GM21367 (cell line): ENCODE measurements around the gene NPPA.

Experiments
- ATAC-seq: cut with Tn5 transposase; IDR thresholded peaks from one replicate; pipeline ENCODE4 v1.9.1; 2021; ENCODE audit not compliant: unreplicated experiment

Gene NPPA

GRCh38 chr1:11874624-11875023 is 27.0 kb upstream of the NPPA start:
- ATAC-seq = no peak

GRCh38 chr1:11874258-11874562 is 26.6 kb upstream of the NPPA start:
- ATAC-seq = no peak

DNA sequence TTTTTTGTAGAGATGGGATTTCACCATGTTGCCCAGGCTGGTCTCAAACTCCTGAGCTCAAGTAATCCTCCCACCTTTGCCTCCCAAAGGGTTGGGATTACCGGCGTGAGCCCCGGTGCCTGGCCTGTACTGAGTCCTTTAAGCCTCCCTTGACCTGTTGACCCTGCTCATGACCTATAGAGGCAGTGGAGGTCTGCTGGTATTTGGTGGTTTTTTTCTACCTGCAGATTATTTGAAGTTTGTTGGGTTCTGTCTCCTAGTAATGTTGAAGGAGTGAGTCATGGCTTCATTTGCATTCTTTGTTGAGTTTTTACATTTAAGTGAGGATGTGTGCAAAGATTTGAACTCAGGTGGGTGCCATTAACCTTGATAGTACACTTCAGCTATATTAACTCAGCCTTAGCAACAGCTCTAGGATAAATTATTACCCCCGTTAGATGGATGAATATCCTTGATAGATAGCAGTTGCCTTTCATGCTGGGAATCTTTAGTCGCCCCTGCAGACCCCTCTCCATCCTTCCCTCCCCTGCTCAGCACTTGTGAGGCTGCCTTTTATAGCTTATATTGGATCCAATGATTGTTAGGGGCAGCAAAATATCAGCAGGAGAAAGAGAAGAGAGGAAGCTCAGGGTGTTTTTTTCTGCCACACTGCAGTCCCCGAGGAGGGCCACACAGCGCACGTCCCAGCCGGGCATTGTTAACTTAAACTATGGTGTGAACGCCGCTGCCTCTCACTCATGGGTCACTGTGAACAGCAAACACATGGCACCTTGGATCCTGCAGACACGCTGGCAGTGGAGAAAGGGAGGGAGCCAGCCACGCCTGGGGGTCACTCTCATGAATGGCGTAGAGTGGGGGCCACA is 26.0 kb upstream of the NPPA start:
- no peak for ATAC-seq

DNA sequence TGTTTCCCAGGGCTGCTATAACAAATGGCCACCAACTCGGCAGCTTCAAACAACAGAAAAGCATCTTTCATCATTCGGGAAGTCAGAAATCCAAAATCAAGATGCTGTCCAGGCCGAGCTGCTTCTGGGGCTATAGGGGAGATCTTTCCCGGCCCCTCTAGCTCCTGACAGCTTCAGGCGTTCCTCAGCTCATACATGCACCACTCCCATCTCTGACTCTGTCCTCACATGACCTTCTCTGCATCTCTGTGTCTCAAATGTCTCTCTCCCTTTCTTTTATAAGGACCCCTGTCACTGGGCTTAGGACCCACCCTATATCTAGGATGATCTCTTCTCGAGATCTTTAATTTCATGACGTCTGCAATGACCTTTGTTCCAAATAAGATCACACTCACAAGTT is 25.0 kb upstream of the NPPA start:
- no peak for ATAC-seq

DNA sequence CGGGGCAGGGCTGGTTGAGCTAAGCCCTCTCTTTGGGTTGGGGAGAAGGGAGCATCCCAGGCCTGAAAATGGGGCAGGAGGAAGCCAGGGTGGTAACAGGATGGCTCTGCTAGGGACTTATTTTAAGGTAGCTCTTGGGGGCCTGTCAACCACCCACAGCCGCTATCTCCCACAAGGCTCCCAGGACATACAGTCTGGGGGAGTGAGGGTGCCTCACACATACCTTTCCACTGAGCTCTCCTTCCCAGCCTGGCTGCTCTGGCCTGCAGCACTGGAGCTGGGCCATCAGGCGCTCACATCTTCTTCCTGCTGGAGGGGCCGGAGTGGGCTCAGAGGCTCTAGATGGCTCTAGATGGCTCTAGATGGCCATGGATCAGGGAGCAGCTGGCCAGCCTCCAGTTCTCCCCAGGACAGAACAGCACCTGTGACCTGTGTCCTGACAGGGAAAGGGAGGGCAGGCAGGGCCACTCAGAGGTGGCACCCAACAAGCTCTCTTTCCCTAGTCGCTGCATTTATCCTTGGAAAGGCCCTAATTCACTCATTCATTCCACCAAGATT is 22.1 kb upstream of the NPPA start:
- no peak for ATAC-seq

- ATAC-seq = no peak
These were observed 21.5 kb upstream of the NPPA start for GRCh38 chr1:11869104-11869503.

DNA sequence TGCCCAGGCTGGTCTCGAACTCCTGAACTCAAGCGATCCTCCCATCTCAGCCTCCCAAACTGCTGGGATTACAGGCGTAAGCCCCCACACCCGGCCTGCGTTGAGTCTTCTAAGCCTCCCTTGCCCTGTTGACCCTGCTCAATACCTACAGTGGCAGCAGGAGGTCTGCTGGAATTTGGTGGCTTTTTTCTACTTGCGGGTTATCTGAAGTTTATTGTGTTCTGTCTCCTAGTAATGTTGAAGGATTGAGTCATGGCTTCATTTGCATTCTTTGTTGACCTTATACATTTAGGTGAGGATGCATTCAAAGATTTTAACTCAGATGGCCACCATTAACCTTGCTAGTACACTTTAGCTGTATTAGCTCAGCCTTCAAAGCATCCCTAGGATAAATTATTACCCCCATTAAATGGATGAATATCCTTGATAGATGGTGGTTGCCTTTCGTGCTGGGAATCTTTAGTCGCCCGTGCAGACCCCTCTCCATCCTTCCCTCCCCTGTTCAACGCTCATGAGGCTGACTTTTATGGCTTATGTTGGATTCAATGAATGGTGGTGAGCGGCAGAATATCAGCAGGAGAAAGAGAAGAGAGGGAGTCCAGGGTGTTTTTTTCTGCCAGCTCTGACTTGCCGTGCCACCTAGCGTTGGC is 20.9 kb upstream of the NPPA start:
- no peak for ATAC-seq

DNA sequence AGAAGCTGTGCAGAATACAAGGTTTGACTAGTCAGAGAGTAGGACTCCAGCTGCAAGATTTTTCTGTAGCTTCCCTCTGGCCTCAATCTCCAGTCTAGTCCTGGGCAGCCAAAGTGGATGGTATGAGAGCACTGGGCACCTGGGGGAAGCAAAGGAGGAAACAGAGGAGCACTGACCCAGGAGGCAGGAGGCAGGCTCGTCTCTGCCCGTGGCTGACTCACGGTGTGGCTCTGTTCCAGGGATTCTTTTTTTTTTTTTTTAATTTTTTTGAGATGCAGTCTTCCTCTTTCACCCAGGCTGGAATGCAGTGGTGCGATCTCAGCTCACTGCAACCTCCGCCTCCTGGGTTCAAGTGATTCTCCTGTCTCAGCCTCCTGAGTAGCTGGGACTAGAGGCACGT is 15.3 kb upstream of the NPPA start:
- no peak for ATAC-seq

GRCh38 chr1:11860587-11860986 is 13.0 kb upstream of the NPPA start:
- ATAC-seq = no peak

- no peak for ATAC-seq
These were observed 12.5 kb upstream of the NPPA start for GRCh38 chr1:11860083-11860482.

DNA sequence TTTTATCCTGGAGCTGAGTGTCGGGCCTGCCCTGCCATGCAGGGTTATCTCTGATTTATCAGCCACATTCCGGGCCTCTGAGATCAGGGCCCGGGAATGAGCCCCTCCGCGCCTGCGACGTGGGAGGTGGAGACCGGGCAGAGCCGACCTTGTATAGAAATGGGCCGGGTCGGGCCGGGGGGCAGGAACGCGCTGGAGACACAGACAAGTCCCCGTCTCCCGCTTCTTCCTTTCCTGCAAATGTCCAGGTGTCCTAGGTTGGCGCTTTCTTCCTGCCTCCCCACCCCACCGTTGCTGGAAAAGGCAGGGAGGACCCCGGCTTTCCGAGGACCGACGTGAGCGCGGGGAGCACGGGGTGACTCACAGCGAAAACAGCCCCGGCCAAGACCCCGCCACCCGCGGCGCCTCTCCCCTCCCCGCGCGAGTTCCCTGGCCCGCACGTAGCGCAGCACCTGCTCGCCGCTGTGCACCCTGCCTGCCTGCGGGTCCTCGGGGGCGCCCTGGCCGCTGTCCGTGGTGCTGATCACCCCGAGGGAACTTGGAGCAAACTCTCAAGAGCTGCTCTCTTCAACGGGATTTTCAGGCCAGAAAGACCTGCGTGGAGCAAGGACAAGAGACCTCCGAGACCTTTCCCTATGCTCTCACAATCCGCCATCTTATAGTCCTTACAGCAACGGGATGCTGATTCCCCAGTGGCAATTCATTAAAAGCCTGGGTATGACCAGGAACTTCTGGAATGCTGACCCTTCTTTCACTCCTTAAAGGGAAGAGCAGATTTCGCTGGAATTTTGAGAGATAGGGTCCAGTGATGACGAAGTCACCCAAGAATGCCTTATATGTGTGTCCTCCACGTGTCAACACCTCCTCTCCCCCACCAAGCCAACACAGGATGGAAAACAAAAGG is 11.6 kb upstream of the NPPA start:
- no peak for ATAC-seq

- ATAC-seq = no peak
These were observed 11.0 kb upstream of the NPPA start, which contains the start of gene NPPB for GRCh38 chr1:11858613-11858967. TSS of gene NPPB (minus strand) at chr1:11858945. CDS start at chr1:11858833, 112 bp downstream.

GRCh38 chr1:11858158-11858557 is 10.6 kb upstream of the NPPA start:
- ATAC-seq = no peak

- no peak for ATAC-seq
These were observed 9.7 kb upstream of the NPPA start for GRCh38 chr1:11857164-11857851.

GRCh38 chr1:11856698-11857097 is 9.1 kb upstream of the NPPA start:
- no peak for ATAC-seq

GRCh38 chr1:11855430-11855829 is 7.8 kb upstream of the NPPA start:
- ATAC-seq = no peak

GRCh38 chr1:11854519-11854918 is 6.9 kb upstream of the NPPA start:
- no peak for ATAC-seq

- no peak for ATAC-seq
These were observed 3.6 kb upstream of the NPPA start for GRCh38 chr1:11851180-11851579.

GRCh38 chr1:11850156-11850555 is 2.6 kb upstream of the NPPA start:
- ATAC-seq = no peak

DNA sequence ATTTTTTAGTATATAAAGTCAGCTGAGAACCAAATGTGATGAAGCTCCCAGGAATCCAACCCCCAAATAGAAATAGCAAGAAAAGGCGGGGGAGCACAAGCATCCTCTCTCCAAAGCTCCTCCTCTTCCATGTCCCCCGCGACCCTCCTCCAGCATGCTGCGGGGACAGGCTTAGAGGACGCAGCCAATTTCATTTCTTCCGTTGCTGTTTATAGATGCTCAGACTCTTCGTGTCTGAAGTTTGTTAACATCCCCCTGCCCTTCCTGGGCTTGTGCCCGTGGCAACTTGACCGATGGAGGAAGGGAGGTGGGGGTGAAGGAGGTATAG is 754 bp upstream of the NPPA start:
- ATAC-seq = no peak
